GM21737 (cell line): ENCODE data around the gene CEP57L1.

Source experiments
- ATAC-seq: cut with Tn5 transposase; IDR thresholded peaks from one replicate; pipeline ENCODE4 v1.9.1; 2021; ENCODE audit warnings: mild to moderate bottlenecking, moderate library complexity; ENCODE audit not compliant: unreplicated experiment

Gene CEP57L1

DNA sequence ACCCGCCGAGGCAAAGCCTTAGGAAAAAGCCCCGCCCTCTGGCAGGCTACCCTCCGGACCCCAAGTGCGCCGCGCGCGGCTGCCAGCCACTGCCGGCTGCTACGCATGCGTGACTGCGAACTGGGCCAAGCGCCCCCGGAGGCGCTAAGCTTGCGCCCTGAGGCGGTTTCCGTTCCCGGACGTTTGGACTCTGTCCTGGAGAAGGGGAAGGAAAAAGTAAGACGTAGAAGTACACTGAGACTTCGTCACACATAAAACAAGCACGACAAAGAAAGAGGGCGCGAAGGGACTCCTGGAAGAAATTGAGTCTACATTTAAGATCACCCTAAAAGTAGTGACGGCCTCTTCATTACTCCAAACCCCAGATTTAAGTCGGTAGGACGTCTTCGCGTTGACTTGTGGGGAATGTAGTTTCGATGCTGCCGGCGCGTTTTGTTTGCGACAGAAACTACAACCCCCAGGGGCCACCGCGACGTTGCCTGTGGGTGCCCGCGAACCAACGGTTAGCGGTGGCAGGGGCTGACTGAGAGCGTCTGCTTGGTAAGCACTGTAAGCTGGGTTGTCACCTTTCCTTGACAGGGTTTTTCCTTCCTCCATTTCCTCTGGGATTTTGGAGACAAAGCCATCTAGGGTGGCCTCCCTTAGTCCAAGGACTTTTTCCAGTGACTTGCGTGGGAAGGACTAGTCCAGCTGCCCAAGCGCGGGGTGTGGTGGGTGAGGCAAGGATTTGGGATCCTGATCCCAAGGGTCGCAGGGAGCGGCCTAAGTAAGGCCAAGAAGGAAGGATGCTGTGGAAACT, at the start of gene CEP57L1:
Gene CEP57L1, plus strand, starts transcription at position 472 of the 799 bp plus-strand sequence. CDS start 49,715 bp downstream, outside the sequence.
- peak; percentile 66 for ATAC-seq

- ATAC-seq, result no peak
Measured at GRCh38 chr6:109048176-109048575, 47.1 kb upstream of the CEP57L1 start.

DNA sequence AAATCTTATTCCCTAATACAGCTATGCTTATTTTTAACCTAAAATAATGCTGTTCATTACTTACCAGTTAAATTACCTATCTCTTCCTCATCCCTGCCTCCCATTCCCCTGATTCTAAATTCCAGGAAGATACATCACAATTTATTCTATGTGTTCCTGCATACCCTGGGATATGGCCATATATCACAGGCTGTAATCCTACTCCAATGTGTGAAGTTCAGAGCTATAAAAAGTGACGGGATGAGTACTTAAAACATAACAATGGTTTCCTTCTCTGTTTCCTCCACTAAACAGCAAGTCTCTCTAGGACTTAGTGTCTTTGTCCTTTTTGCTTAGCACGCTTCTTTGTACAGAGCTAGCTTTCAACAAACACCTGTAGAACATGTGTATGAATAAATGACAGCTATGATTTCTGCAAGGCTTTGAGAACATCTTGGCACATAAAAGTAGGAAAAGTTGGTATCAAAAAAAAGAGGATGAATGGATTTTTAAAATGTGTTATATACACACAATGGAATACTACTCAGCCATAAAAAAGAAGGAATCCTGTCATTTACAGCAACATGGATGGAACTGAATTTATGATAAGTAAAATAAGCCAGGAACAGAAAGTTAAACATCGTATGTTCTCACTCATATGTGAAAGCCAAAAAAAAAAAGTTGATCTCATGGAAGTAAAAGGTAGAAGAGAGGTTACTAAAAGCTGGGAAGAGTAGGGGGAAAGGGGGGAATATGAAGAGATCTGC, 46.5 kb upstream of the CEP57L1 start:
- ATAC-seq, result no peak

DNA sequence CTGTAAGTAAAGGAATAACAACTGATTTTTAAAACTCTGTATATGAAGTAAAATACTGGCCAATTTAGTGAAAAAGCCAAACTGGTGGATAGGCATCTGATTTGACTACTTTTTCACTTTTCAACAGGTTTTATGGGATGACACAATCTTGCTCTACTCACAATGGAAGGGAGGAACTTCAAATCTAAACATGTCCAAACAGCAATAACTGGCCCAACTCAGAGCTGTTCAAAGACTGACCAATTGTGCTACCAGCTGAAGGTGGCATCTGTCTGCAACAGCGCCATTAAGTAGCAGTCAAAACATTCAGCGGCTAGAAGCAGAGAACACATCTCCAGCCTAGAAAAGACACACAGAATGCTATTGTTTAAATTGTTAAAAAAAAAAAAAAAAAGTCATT, 45.3 kb upstream of the CEP57L1 start:
- no peak for ATAC-seq

GRCh38 chr6:109050447-109051102, 44.7 kb upstream of the CEP57L1 start:
- no peak for ATAC-seq

- no peak for ATAC-seq
Measured at GRCh38 chr6:109051301-109052017, 43.8 kb upstream of the CEP57L1 start.

DNA sequence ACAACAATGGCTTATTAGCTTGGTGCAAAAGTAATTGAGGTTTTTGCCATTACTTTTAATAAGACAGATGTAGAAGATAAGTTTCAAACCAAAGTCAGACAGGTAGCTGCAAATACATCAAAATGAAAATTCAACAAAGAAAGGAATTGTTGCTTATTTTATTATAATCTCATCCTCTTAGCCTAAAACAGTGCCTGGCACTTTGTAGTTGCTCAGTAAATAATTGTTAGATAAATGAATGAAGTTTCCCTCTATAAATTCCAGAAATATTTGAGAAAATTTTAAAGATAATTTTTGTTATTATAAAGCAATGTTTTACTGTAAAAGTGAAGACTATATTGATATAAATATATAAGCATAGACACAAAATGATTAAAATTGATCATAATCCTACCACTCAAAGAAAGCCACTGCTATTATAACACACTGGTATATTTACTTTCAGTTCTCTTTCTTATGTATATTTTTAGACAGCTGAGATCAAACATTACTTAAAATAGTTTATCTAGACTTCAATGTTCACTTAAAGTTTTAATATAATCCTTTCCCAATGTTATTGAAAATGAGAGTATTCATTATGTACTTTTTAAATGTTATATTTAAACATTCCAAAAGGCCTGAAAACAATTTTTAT, 43.2 kb upstream of the CEP57L1 start:
- ATAC-seq, result no peak

DNA sequence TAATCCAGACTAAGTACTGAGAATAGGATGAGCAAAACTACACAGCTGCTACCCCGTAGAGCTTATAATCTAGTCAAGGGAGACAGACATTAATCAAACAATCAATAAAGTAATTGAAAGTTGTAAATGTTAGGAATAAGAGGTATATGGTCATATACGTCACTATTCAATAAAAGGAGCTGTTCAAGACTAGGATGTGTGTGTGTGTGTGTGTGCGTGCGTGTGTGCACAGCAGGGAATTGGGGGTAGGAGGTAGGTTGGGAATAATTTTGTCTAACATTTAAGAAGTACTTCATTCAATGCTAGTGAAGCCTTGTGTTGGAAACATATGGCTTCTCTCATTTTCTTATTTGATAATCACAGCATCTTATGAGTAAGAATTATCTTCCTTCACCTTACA, 42.5 kb upstream of the CEP57L1 start:
- ATAC-seq, result no peak

- ATAC-seq, result no peak
Measured at GRCh38 chr6:109053336-109053735, 42.0 kb upstream of the CEP57L1 start.

GRCh38 chr6:109055771-109056235, 39.5 kb upstream of the CEP57L1 start:
- ATAC-seq, result no peak

GRCh38 chr6:109056661-109057060, 38.6 kb upstream of the CEP57L1 start:
- no peak for ATAC-seq

DNA sequence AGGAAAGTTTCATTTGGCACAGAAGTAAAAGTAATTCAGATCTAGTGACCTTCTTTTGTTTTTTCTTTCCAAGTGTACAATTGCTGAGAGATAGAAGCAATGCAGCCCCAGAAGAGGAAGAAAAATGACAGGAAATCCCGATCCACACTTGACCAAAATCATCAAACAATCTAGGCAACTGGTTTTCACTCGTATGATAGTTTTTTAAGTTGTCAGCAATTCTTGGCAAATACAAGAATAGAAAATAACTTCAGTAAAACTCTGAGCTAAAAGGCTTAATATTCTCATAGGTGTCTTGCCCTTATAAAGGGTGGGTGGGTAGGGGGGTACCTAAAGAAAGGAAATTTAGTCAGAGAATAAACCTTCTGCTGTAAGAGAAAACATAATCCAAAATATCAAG, 36.7 kb upstream of the CEP57L1 start:
- no peak for ATAC-seq

DNA sequence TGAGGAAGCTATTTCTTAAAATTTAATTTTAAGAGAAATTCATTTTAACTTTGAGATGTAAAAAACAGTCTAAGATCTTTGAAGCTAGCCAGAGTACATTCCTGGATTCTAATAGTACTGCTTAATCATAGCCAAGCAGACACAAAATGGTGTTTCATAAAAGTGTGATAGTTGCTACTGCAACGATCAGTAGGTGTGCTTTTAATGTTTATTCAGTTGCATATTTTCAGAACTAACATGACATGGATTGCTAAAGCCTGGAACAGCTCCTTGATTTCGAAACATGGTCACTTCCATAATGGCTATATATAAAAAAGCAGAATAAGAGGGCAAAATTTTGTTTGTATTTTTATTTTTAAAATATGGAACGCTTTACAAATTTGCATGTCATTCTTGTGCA, 36.2 kb upstream of the CEP57L1 start:
- no peak for ATAC-seq

DNA sequence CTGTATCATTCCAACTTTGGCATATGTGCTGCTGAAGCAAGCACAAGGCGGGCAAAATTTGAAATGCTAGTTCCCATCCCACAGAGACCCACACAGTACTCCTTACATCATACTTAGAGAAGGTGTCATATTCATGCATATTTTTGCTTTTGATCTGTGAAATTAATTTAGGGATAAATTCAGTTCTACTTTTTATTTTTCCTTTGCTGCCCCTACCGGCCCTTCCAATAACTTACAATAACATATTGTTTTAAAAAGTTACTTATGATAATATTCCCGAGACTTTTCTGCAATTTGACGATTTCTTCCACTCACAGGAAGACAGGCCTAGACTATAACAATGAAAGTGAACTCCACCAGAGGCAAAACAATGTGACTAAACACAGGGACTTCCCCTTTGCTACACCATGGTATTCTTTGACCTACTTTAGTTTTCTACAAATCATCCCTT, 35.7 kb upstream of the CEP57L1 start:
- ATAC-seq, result no peak

GRCh38 chr6:109060571-109060970, 34.7 kb upstream of the CEP57L1 start:
- no peak for ATAC-seq

DNA sequence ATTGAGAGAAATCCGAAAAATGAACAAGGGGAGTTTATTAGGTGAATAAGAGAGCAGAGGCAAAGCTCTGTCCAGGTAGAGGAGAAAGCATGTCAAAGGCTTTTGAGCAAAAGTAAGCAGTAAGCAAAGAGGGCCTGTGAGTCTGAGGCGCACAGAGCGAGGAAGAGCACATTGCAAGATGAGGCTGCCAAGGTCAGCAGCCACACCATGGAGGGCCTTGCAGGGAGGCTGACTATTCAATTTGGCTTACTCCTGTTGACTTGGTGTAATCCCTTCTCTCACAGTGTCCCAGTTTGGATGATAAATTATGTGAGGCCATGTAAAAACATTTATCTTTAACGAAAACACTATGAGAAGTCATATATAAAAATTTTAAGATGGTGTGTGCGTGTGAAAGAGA, 33.1 kb upstream of the CEP57L1 start:
- no peak for ATAC-seq

DNA sequence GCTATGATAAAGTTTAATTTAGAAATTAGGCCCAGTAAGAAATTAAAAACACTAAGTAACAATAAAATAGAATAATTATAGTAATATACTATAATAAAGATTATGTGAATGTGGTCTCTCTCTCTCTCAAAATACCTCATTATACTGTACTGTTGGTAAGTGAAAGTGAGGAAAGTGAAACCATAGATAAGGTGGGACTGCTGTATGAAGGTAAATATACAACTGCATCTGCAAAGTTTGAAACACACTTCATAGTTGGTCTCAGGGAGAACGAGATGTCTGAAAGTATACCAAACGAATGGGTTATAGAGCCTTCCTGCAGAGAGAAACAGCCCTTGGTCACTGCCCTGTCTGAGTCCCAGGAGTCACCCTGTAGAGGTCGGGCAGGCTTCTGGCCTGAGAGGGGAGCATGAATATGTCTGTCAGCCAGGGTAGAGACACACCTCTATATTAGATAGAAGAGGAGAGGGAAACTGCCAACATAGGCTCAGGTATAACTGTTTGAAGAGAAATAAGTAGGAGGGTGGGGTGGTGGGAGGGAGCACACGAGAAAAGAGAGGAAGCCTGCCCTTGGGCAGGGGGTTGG, 32.4 kb upstream of the CEP57L1 start:
- ATAC-seq, result no peak

GRCh38 chr6:109069746-109070145, 25.6 kb upstream of the CEP57L1 start:
- no peak for ATAC-seq

DNA sequence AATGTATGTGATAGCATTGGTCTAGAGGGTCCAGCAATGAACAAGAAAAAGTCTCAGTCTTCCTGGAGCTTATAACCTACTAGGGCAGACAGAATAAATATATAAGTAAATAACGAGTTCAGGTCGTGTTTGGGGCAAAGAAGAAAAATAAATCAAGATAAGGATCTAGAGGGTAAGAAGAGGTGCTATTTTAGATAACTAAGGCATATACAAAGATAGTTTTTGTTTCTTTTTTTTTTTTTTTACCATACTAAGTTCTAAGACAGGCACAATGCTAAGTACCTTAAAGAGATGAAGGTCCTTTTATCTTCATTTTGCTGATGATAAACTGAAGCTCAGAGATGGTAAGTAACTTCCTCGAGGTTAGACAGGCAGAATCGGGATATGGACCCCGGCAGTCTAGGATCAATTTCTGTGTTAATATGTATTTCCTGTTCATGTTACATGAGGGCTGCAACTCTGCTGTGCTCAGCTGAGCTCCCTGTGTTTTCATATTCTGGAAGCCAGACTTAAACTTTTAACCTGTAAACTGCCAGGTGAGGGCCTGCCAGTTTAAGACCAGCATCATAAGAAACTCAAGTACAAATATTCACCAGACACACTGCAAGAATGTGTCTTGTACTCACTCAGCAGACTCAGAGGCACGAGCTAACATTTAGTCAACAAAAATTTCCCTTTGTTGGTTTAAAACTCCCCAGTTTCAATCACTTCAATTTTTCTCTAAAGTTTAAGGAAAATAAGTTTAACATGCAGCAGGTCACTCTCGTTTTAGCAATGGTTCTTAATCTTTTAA, 24.0 kb upstream of the CEP57L1 start:
- ATAC-seq, result no peak
